Endothelial cell (in vitro differentiated cells): ENCODE data around the gene CCDC88B. TPM values are rescaled to one million over a fixed set of nuclear protein-coding genes. Genes with fewer than 3 reads are reported as not detected.
A peak's percentile ranks its signal among the peaks of the same experiment; 100 is the strongest.

Source experiments
- DNase-seq: peaks from one replicate; pipeline ENCODE4 v3.0.0; 2021; ENCODE audit warnings: low spot score
- H3K27ac Mint-ChIP-seq: one replicate; pipeline ENCODE4 v1.8.0; 2021; ENCODE audit warnings: mixed read lengths, inconsistent platforms; ENCODE audit not compliant: unreplicated experiment
- H3K27me3 Mint-ChIP-seq: one replicate; pipeline ENCODE4 v1.8.0; 2021; ENCODE audit warnings: mild to moderate bottlenecking, moderate library complexity, mixed read lengths, inconsistent platforms; ENCODE audit not compliant: unreplicated experiment
- H3K36me3 Mint-ChIP-seq: one replicate; pipeline ENCODE4 v1.8.0; 2021; ENCODE audit warnings: mild to moderate bottlenecking, low read depth, mixed read lengths, inconsistent platforms; ENCODE audit not compliant: unreplicated experiment
- H3K4me1 Mint-ChIP-seq: one replicate; pipeline ENCODE4 v1.8.0; 2021; ENCODE audit warnings: mild to moderate bottlenecking, mixed read lengths, inconsistent platforms; ENCODE audit not compliant: unreplicated experiment
- H3K4me3 Mint-ChIP-seq: one replicate; pipeline ENCODE4 v1.8.0; 2021; ENCODE audit warnings: mild to moderate bottlenecking, mixed read lengths, inconsistent platforms; ENCODE audit not compliant: unreplicated experiment
- H3K9me3 Mint-ChIP-seq: one replicate; pipeline ENCODE4 v1.8.0; 2021; ENCODE audit warnings: mixed read lengths, inconsistent platforms; ENCODE audit not compliant: unreplicated experiment
- total RNA-seq: library from RNA; stranded (reverse); fragmentation: NEBNext Ultra II Directional; extraction: Animal tissue kit (Norgen Biotek cat#: 25700); gene quantifications from one replicate; pipeline ENCODE4 v1.2.1, GENCODE V29; 2021; ENCODE audit not compliant: unreplicated experiment
- TF ChIP-seq, protein P1 (sequence below): fragments of 200-600 bp; sonication (generic); IDR thresholded peaks from one replicate; pipeline ENCODE4 v1.5.0; 2021; ENCODE audit warnings: antibody characterized with exemption; ENCODE audit not compliant: unreplicated experiment

Gene CCDC88B
- total RNA-seq, 1 donor from 2014 or later = 8.3 TPM

DNA sequence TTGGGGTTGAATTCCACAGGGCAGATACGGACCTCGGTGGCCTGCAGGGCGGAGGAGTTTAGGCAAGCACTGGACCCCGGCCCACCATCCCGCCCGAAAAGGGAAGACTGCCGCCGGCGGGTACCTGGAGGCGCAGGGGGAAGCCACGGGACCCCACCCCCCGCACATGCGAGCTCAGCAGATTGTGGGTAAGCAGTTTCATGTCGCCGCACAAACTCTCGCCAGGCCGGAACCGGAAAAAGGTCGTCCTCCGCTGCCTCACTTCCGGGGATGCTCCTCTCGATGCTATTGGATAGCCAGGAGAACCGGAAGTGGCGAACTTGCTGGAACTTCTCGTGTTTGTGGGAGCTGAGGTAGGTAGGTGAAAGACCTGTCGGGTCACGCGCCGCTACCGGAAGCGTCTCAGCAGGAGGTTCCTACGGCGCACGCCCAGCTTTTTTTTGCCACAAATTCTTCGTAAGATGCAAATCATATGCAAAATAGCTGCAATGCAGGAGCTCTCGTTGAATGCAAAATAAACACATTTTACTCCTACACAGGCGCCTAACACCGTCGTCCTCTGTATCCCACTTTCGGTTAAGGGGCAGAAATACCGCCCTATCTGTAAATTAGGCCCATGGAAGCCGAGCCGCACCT is 22.6 kb upstream of the CCDC88B start, which contains the start of gene TRMT112:
TRMT112 (minus strand) TSS at position 235 of the 636 bp plus-strand sequence; CDS start at position 202, 33 bp downstream.
- peak within 1 kb of the TSS; percentile 92 for H3K27ac Mint-ChIP-seq
- H3K4me1 Mint-ChIP-seq = peaks cover 22% of the 10 kb centered on the region
- H3K36me3 Mint-ChIP-seq = peaks cover 34% of the 10 kb centered on the region
- H3K9me3 Mint-ChIP-seq = no peaks in the 10 kb centered on the region
- H3K4me3 Mint-ChIP-seq = peak within 1 kb of the TSS; percentile 94
- DNase-seq = peak; percentile 79
- peaks cover 22% of the 10 kb centered on the region for H3K27me3 Mint-ChIP-seq
- TF ChIP-seq, protein P1, sequence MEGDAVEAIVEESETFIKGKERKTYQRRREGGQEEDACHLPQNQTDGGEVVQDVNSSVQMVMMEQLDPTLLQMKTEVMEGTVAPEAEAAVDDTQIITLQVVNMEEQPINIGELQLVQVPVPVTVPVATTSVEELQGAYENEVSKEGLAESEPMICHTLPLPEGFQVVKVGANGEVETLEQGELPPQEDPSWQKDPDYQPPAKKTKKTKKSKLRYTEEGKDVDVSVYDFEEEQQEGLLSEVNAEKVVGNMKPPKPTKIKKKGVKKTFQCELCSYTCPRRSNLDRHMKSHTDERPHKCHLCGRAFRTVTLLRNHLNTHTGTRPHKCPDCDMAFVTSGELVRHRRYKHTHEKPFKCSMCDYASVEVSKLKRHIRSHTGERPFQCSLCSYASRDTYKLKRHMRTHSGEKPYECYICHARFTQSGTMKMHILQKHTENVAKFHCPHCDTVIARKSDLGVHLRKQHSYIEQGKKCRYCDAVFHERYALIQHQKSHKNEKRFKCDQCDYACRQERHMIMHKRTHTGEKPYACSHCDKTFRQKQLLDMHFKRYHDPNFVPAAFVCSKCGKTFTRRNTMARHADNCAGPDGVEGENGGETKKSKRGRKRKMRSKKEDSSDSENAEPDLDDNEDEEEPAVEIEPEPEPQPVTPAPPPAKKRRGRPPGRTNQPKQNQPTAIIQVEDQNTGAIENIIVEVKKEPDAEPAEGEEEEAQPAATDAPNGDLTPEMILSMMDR = no peak

DNA sequence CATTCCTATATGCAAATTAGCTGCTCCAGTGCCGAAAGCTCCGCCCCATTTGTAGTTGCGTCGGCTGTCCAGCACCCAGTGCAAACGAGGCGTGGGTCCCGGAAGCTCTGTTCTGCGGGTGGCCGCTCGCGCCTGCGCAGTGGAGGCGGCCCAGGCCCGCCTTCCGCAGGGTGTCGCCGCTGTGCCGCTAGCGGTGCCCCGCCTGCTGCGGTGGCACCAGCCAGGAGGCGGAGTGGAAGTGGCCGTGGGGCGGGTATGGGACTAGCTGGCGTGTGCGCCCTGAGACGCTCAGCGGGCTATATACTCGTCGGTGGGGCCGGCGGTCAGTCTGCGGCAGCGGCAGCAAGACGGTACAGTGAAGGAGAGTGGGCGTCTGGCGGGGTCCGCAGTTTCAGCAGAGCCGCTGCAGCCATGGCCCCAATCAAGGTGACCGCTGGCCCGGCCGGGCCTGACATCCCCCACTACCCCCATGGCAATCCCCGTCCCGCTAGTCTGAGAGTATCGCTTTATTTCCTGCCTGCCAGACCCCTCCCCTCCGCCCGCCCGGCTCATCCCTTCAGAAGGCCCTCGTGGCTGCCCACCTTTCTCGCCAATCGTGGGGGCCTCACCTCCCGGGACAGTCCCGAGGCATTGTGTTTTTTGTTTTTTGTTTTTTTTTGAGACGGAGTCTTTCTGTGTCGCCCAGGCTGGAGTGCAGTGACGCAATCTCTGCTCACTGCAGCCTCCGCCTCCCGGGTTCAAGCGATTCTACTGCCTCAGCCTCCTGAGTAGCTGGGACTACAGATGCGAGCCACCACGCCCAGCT is 21.8 kb upstream of the CCDC88B start, which contains the start of gene PRDX5:
PRDX5 (plus strand) TSS at position 161 of the 805 bp plus-strand sequence; CDS start at position 256, 95 bp downstream.
- no peaks in the 10 kb centered on the region for H3K9me3 Mint-ChIP-seq
- peaks cover 17% of the 10 kb centered on the region for H3K4me1 Mint-ChIP-seq
- TF ChIP-seq, protein P1 = no peak
- H3K27ac Mint-ChIP-seq = peak within 1 kb of the TSS; percentile 92
- H3K27me3 Mint-ChIP-seq = peaks cover 18% of the 10 kb centered on the region
- H3K36me3 Mint-ChIP-seq = peaks cover 27% of the 10 kb centered on the region
- H3K4me3 Mint-ChIP-seq = peak within 1 kb of the TSS; percentile 94
- peak; percentile 90 for DNase-seq

DNA sequence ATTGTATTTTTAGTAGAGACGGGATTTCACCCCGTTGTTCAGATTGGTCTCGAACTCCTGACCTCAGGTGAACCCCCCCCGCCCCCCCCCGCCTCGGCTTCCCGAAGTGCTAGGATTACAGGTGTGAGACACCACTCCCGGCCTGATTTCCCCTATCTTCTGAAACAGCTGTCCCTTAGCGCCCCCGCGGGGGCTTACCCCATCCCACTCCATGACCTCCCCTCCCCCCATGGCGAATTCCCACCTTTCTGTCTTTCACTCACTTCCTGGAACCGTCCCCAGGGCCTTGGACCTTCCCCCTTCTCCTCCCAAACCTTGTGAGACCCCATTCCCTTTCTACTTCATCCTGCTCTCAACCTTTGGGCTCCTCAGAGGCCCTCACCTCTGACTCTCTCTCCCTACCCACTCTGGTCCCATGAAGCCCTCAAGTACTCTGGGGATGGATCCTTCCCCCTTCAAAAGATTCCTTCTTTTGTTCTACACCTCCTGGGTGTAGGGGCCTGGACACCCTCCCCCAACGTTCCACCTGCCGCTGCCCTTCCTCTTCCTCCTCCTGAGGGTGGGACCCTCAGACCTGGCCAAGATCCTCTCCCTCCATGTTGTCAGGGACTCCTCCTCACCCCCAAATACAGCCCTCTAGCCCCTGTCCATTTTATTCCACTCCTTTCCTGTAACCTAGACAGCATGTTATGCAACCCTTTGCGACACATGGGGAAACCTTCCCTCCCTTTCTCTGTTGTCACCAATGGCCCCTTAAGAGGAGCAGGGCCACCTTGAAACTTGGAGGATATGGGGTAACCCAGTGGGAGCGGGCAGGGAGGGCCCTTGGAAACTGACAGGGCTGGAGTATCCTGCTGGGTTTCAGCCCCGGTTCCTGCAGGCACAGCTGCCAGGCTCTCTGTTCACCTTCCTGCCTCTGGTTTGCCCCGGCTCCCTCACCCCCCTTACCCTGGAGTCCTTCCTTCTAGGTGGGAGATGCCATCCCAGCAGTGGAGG is 20.9 kb upstream of the CCDC88B start:
- H3K4me3 Mint-ChIP-seq = peak overlapping the region; percentile 94
- no peak for DNase-seq
- H3K9me3 Mint-ChIP-seq = no peaks in the 10 kb centered on the region
- peaks cover 16% of the 10 kb centered on the region for H3K27me3 Mint-ChIP-seq
- TF ChIP-seq, protein P1 = no peak
- peak overlapping the region; percentile 80 for H3K27ac Mint-ChIP-seq
- H3K36me3 Mint-ChIP-seq = peaks cover 23% of the 10 kb centered on the region
- H3K4me1 Mint-ChIP-seq = peaks cover 23% of the 10 kb centered on the region

DNA sequence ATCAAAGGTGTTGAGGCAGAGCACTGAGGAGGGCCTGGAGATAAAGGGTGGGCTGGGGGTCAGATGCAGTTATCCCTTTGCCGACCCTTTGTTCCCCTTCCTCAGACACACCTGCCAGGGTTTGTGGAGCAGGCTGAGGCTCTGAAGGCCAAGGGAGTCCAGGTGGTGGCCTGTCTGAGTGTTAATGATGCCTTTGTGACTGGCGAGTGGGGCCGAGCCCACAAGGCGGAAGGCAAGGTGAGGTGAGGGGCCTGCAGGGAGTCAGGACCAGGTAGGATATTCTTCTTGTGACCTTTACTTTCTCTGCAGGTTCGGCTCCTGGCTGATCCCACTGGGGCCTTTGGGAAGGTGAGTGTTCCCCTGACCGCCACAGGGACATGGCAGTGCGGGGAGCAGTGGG is 19.4 kb upstream of the CCDC88B start:
- no peak for DNase-seq
- no peaks in the 10 kb centered on the region for H3K9me3 Mint-ChIP-seq

More for the DNA sequence above, 19.4 kb upstream of the CCDC88B start:
- Mint-ChIP-seq H3K36me3 (peaks cover 23% of the 10 kb centered on the region), H3K27ac (no peak overlapping the region), H3K4me1 (peaks cover 23% of the 10 kb centered on the region), H3K4me3 (peak overlapping the region; percentile 56), H3K27me3 (peaks cover 12% of the 10 kb centered on the region)
- TF ChIP-seq, protein P1 = no peak
